KMS-11 (cell line): ENCODE measurements around the gene MYO9A.

Experiments used
- H2AFZ ChIP-seq: fragments of 200-600 bp; sonication (generic); 2 replicates; pipeline ENCODE4 v1.6.1; 2016; ENCODE audit warnings: antibody characterized with exemption, mixed run types, low read depth
- H3K27ac ChIP-seq: fragments of 200-600 bp; sonication (generic); 2 replicates; pipeline ENCODE4 v1.6.1; 2016; ENCODE audit warnings: mild to moderate bottlenecking, mixed run types
- H3K27me3 ChIP-seq: fragments of 200-600 bp; sonication (generic); 2 replicates; pipeline ENCODE4 v1.6.1; 2017; ENCODE audit warnings: mild to moderate bottlenecking, low read depth, mixed run types, moderate library complexity; ENCODE audit not compliant: insufficient read depth
- H3K36me3 ChIP-seq: fragments of 200-600 bp; sonication (generic); 2 replicates; pipeline ENCODE4 v1.6.1; 2017; ENCODE audit warnings: mild to moderate bottlenecking, mixed run types; ENCODE audit not compliant: insufficient read depth
- H3K4me1 ChIP-seq: fragments of 200-600 bp; sonication (generic); 2 replicates; pipeline ENCODE4 v1.6.1; 2016; ENCODE audit warnings: mild to moderate bottlenecking, low read depth, mixed run types; ENCODE audit not compliant: poor library complexity, severe bottlenecking
- H3K4me2 ChIP-seq: fragments of 200-600 bp; sonication (generic); 2 replicates; pipeline ENCODE4 v1.7.0; 2016; ENCODE audit warnings: mild to moderate bottlenecking, mixed run types
- H3K4me3 ChIP-seq: fragments of 200-600 bp; sonication (generic); IDR thresholded peaks from 2 replicates; pipeline ENCODE4 v1.6.1; 2017; ENCODE audit warnings: low read depth, low read length, mixed read lengths; ENCODE audit not compliant: insufficient read depth
- H3K79me2 ChIP-seq: fragments of 200-600 bp; sonication (generic); 2 replicates; pipeline ENCODE4 v1.6.1; 2016; ENCODE audit warnings: low read depth, mixed run types; ENCODE audit not compliant: insufficient read depth
- H3K9ac ChIP-seq: fragments of 200-600 bp; sonication (generic); 2 replicates; pipeline ENCODE4 v1.6.1; 2016; ENCODE audit warnings: mild to moderate bottlenecking, mixed run types
- H4K20me1 ChIP-seq: fragments of 200-600 bp; sonication (generic); 2 replicates; pipeline ENCODE4 v1.6.1; 2016; ENCODE audit warnings: mild to moderate bottlenecking, mixed run types; ENCODE audit not compliant: insufficient read depth
- CTCF ChIP-seq: fragments of 200-600 bp; sonication (generic); conservative IDR thresholded peaks from 2 replicates; pipeline ENCODE4 v1.6.1; 2017; ENCODE audit warnings: low read depth, mild to moderate bottlenecking, antibody characterized with exemption, low read length, moderate library complexity, mixed read lengths

The MYO9A gene

GRCh38 chr15:72163719-72164118 lies 45.8 kb upstream of the MYO9A start:
- Histone ChIP-seq H2AFZ (no peak overlapping the region), H3K4me3 (no peak overlapping the region), H3K9ac (no peak overlapping the region), H3K4me2 (no peak overlapping the region), H3K4me1 (no peaks in the 10 kb centered on the region), H3K27ac (no peak overlapping the region), H3K36me3 (no peaks in the 10 kb centered on the region), H3K27me3 (no peaks in the 10 kb centered on the region), H4K20me1 (no peaks in the 10 kb centered on the region), H3K79me2 (no peaks in the 10 kb centered on the region)
- no peak for TF ChIP-seq CTCF

- H4K20me1 ChIP-seq = no peaks in the 10 kb centered on the region
- H3K27me3 ChIP-seq = no peaks in the 10 kb centered on the region
- H3K4me2 ChIP-seq = no peak overlapping the region
- H2AFZ ChIP-seq = no peak overlapping the region
- no peak overlapping the region for H3K9ac ChIP-seq
- H3K4me3 ChIP-seq = no peak overlapping the region
- TF ChIP-seq CTCF = no peak
- H3K79me2 ChIP-seq = no peaks in the 10 kb centered on the region
- H3K27ac ChIP-seq = no peak overlapping the region
- no peaks in the 10 kb centered on the region for H3K36me3 ChIP-seq
- H3K4me1 ChIP-seq = no peaks in the 10 kb centered on the region
These were observed 44.6 kb upstream of the MYO9A start for GRCh38 chr15:72162569-72162968.

- no peak overlapping the region for H3K27ac ChIP-seq
- H3K9ac ChIP-seq = no peak overlapping the region
- no peak overlapping the region for H3K4me2 ChIP-seq
- TF ChIP-seq CTCF = no peak
- H3K36me3 ChIP-seq = no peaks in the 10 kb centered on the region
- no peak overlapping the region for H2AFZ ChIP-seq
- H4K20me1 ChIP-seq = no peaks in the 10 kb centered on the region
- no peak overlapping the region for H3K4me3 ChIP-seq
- no peaks in the 10 kb centered on the region for H3K79me2 ChIP-seq
- H3K27me3 ChIP-seq = no peaks in the 10 kb centered on the region
- H3K4me1 ChIP-seq = no peaks in the 10 kb centered on the region
These were observed 43.6 kb upstream of the MYO9A start for GRCh38 chr15:72161361-72162132.

GRCh38 chr15:72160696-72161245 lies 42.8 kb upstream of the MYO9A start:
- Histone ChIP-seq H3K4me1 (no peaks in the 10 kb centered on the region), H3K4me2 (no peak overlapping the region), H4K20me1 (no peaks in the 10 kb centered on the region), H3K27me3 (no peaks in the 10 kb centered on the region), H3K79me2 (no peaks in the 10 kb centered on the region), H3K4me3 (no peak overlapping the region), H3K36me3 (no peaks in the 10 kb centered on the region), H2AFZ (no peak overlapping the region), H3K27ac (no peak overlapping the region), H3K9ac (no peak overlapping the region)
- no peak for TF ChIP-seq CTCF
